ENCODE measurements around the gene TYMP.

GRCh38 chr22:50545522-50546325 lies 15.9 kb upstream of the TYMP start, which contains the start of gene KLHDC7B:
- TF ChIP-seq NRF1 (IDR thresholded peaks at IDR 0.05; ENCODE audit: low read depth, low read length) (no peak), CTCF (IDR thresholded peaks at IDR 0.05) (0 out of 2 replicates have a peak, but pooled peaks have one; percentile 20), FOXM1 (IDR thresholded peaks at IDR 0.05; ENCODE audit: low read depth) (no peak), RAD21 (IDR thresholded peaks at IDR 0.05; ENCODE audit: low read length) (no peak), EP300 (IDR thresholded peaks at IDR 0.05; ENCODE audit: borderline replicate concordance in 1 of 2, low read depth in 1 of 2, low read length in 1 of 2) (no peak), SMC3 (IDR thresholded peaks at IDR 0.05; ENCODE audit: low read depth, low read length) (no peak), RFX5 (IDR thresholded peaks at IDR 0.05; ENCODE audit: low read length) (no peak), MXI1 (IDR thresholded peaks at IDR 0.05; ENCODE audit: low read depth, low read length) (no peak)

All from SK-N-SH (cell line).